OCI-LY3 (cell line): ENCODE data around the gene RC3H2.

ENCODE experiments used
- H2AFZ ChIP-seq: fragments of 200-600, 300-600 bp; shearing (Covaris generic); 2 replicates; pipeline ENCODE4 v1.6.0; 2014; ENCODE audit warnings: antibody characterized with exemption, low read depth, low read length
- H3K27ac ChIP-seq: fragments of 200-600, 300-600 bp; sonication (generic); 2 replicates; pipeline ENCODE4 v1.5.1; 2014; ENCODE audit warnings: mild to moderate bottlenecking, low read length, moderate library complexity, mixed read lengths
- H3K27me3 ChIP-seq: fragments of 200-600, 300-600 bp; sonication (generic); 2 replicates; pipeline ENCODE4 v1.6.1; 2014; ENCODE audit warnings: low read depth, low read length, mixed read lengths
- H3K36me3 ChIP-seq: fragments of 200-600, 300-600 bp; sonication (generic); replicated peaks from 2 replicates; pipeline ENCODE3; 2014; ENCODE audit warnings: low read depth, low read length, mixed read lengths
- H3K4me1 ChIP-seq: fragments of 300-600, 200-600 bp; sonication (generic); 2 replicates; pipeline ENCODE4 v1.6.1; 2014; ENCODE audit warnings: low read length, mixed read lengths
- H3K4me2 ChIP-seq: fragments of 200-600, 300-600 bp; sonication (generic); 2 replicates; pipeline ENCODE4 v1.6.1; 2014; ENCODE audit warnings: low read length, mixed read lengths
- H3K4me3 ChIP-seq: fragments of 300-600, 200-600 bp; sonication (generic); 2 replicates; pipeline ENCODE4 v1.5.1; 2014; ENCODE audit warnings: antibody characterized with exemption, mild to moderate bottlenecking, low read length, moderate library complexity
- H3K79me2 ChIP-seq: fragments of 300-600, 200-600 bp; shearing (Covaris generic); 2 replicates; pipeline ENCODE4 v1.6.1; 2014; ENCODE audit warnings: mild to moderate bottlenecking, low read length, mixed read lengths
- H3K9ac ChIP-seq: fragments of 300-600, 200-600 bp; shearing (Covaris generic); 2 replicates; pipeline ENCODE4 v1.6.0; 2014; ENCODE audit warnings: mild to moderate bottlenecking, low read length, moderate library complexity
- H3K9me3 ChIP-seq: fragments of 200-600, 300-600 bp; shearing (Covaris generic); 2 replicates; pipeline ENCODE4 v1.6.1; 2014; ENCODE audit warnings: low read length, mixed read lengths; ENCODE audit not compliant: insufficient read depth
- H4K20me1 ChIP-seq: fragments of 200-600, 300-600 bp; sonication (generic); 2 replicates; pipeline ENCODE4 v1.6.1; 2016; ENCODE audit warnings: low read length, mixed read lengths; ENCODE audit not compliant: insufficient read depth
- CTCF ChIP-seq: fragments of 200-600, 300-600 bp; sonication (generic); IDR thresholded peaks from 2 replicates; pipeline ENCODE4 v1.5.1; 2014; ENCODE audit warnings: antibody characterized with exemption, low read length, low read depth
- EZH2phosphoT487 ChIP-seq: fragments of 200-600 bp; shearing (Covaris generic); IDR thresholded peaks from 2 replicates; pipeline ENCODE4 v1.6.1; 2018; ENCODE audit warnings: antibody characterized with exemption, mixed run types, low read depth

The RC3H2 gene

GRCh38 chr9:122819326-122819725, 85.8 kb downstream of the RC3H2 start:
- H3K27me3 ChIP-seq: no peaks in the 10 kb centered on the region
- H4K20me1 ChIP-seq: no peaks in the 10 kb centered on the region
- no peaks in the 10 kb centered on the region for H3K4me1 ChIP-seq
- H3K36me3 ChIP-seq: peaks cover 20% of the 10 kb centered on the region
- H3K27ac ChIP-seq: no peak overlapping the region
- H3K4me3 ChIP-seq: no peak overlapping the region
- H3K79me2 ChIP-seq: peaks cover 4% of the 10 kb centered on the region; the same call in 1 of the 2 replicates
- H2AFZ ChIP-seq: no peak overlapping the region
- H3K4me2 ChIP-seq: no peak overlapping the region
- TF ChIP-seq CTCF (no peak), EZH2phosphoT487 (no peak)
- no peaks in the 10 kb centered on the region for H3K9me3 ChIP-seq
- no peak overlapping the region for H3K9ac ChIP-seq

- Histone ChIP-seq H3K9me3 (no peaks in the 10 kb centered on the region), H3K4me2 (no peak overlapping the region), H2AFZ (no peak overlapping the region), H4K20me1 (no peaks in the 10 kb centered on the region), H3K27ac (no peak overlapping the region), H3K4me1 (no peaks in the 10 kb centered on the region), H3K9ac (no peak overlapping the region), H3K79me2 (no peaks in the 10 kb centered on the region), H3K27me3 (no peaks in the 10 kb centered on the region), H3K4me3 (no peak overlapping the region), H3K36me3 (peaks cover 12% of the 10 kb centered on the region)
- TF ChIP-seq EZH2phosphoT487 (no peak), CTCF (no peak)
These were observed 88.8 kb downstream of the RC3H2 start for GRCh38 chr9:122816163-122816867.

GRCh38 chr9:122815544-122815943, 89.6 kb downstream of the RC3H2 start:
- TF ChIP-seq CTCF (no peak), EZH2phosphoT487 (no peak)
- Histone ChIP-seq H3K4me2 (no peak overlapping the region), H3K79me2 (no peaks in the 10 kb centered on the region), H3K4me3 (no peak overlapping the region), H3K4me1 (no peaks in the 10 kb centered on the region), H3K9ac (no peak overlapping the region), H3K36me3 (peaks cover 12% of the 10 kb centered on the region), H2AFZ (no peak overlapping the region), H3K27me3 (no peaks in the 10 kb centered on the region), H3K27ac (no peak overlapping the region), H3K9me3 (no peaks in the 10 kb centered on the region), H4K20me1 (no peaks in the 10 kb centered on the region)

- Histone ChIP-seq H3K79me2 (no peaks in the 10 kb centered on the region), H3K4me2 (no peak overlapping the region), H3K9me3 (no peaks in the 10 kb centered on the region), H3K27me3 (no peaks in the 10 kb centered on the region), H2AFZ (no peak overlapping the region), H3K4me1 (no peaks in the 10 kb centered on the region), H3K36me3 (peaks cover 4% of the 10 kb centered on the region), H3K4me3 (no peak overlapping the region), H3K27ac (no peak overlapping the region), H4K20me1 (no peaks in the 10 kb centered on the region), H3K9ac (no peak overlapping the region)
- TF ChIP-seq CTCF (no peak), EZH2phosphoT487 (no peak)
These were observed 90.6 kb downstream of the RC3H2 start for GRCh38 chr9:122814545-122814944.
